IMR-90 (cell line): ENCODE data around the gene MRPS25.

ENCODE experiments used
- CEBPB ChIP-seq: IDR thresholded peaks from 2 replicates; pipeline ENCODE4 v1.6.1; 2012; ENCODE audit warnings: low read depth, low read length, improper control_type of control experiment
- CHD1 ChIP-seq: IDR thresholded peaks from 2 replicates; pipeline ENCODE4 v1.6.1; 2012; ENCODE audit warnings: low read depth, low read length, improper control_type of control experiment
- CTCF ChIP-seq: conservative IDR thresholded peaks from 2 replicates; pipeline ENCODE4 v1.5.1; 2012; ENCODE audit warnings: mild to moderate bottlenecking, low read depth, low read length, improper control_type of control experiment
- FOS ChIP-seq: fragments of 150-350 bp; IDR thresholded peaks from 2 replicates; pipeline ENCODE4 v1.6.1; 2016; ENCODE audit warnings: low read depth, low read length
- NFE2L2 ChIP-seq: fragments of 150-350 bp; IDR thresholded peaks from 2 replicates; pipeline ENCODE4 v1.6.1; 2016; ENCODE audit warnings: low read depth, mild to moderate bottlenecking, low read length
- POLR2A ChIP-seq: IDR thresholded peaks from 2 replicates; pipeline ENCODE4 v1.6.1; 2012; ENCODE audit warnings: mild to moderate bottlenecking, low read depth, low read length
- RAD21 ChIP-seq: IDR thresholded peaks from 2 replicates; pipeline ENCODE4 v1.6.1; 2012; ENCODE audit warnings: low read length, improper control_type of control experiment
- RCOR1 ChIP-seq: IDR thresholded peaks from 2 replicates; pipeline ENCODE4 v1.6.1; 2012; ENCODE audit warnings: mild to moderate bottlenecking, low read length, improper control_type of control experiment; ENCODE audit not compliant: insufficient replicate concordance
- SMC3 ChIP-seq: fragments of 150-350 bp; IDR thresholded peaks from 2 replicates; pipeline ENCODE4 v1.6.1; 2016; ENCODE audit warnings: low read depth, mild to moderate bottlenecking, antibody characterized with exemption, low read length, moderate library complexity
- USF2 ChIP-seq: fragments of 150-350 bp; IDR thresholded peaks from 2 replicates; pipeline ENCODE4 v1.6.1; 2017; ENCODE audit warnings: mild to moderate bottlenecking, antibody characterized with exemption, low read length, low read depth

- no peak for TF ChIP-seq CTCF
- TF ChIP-seq USF2, result no peak
- TF ChIP-seq SMC3, result no peak
- no peak for TF ChIP-seq RCOR1
- TF ChIP-seq POLR2A, result no peak
- no peak for TF ChIP-seq NFE2L2
- TF ChIP-seq RAD21, result no peak
- TF ChIP-seq CHD1, result no peak
- TF ChIP-seq CEBPB, result no peak
- no peak for TF ChIP-seq FOS
Observed at GRCh38 chr3:15099364-15100098, 34.4 kb upstream of the MRPS25 start.
